K562 (cell line): Measurements from ENCODE around the gene SHANK3.

Source experiments
- CHCHD3 ChIP-seq: fragments of 250-450 bp; sonication (Bioruptor Pico); IDR thresholded peaks from 2 replicates; pipeline ENCODE4 v2.1.2; 2022; ENCODE audit warnings: mild to moderate bottlenecking
- KLF13 ChIP-seq: fragments of 450-650 bp; IDR thresholded peaks from 2 replicates; pipeline ENCODE4 v1.6.1; 2016; ENCODE audit warnings: missing genetic modification characterization, low read depth, mild to moderate bottlenecking, missing compliant biosample characterization, moderate library complexity, borderline replicate concordance
- NFE2L1 ChIP-seq: fragments of 450-650 bp; IDR thresholded peaks from 2 replicates; pipeline ENCODE4 v1.6.1; 2016; ENCODE audit warnings: missing genetic modification characterization, low read depth, mild to moderate bottlenecking, missing compliant biosample characterization, moderate library complexity, borderline replicate concordance
- NFIC ChIP-seq: fragments of 450-650 bp; IDR thresholded peaks from 2 replicates; pipeline ENCODE4 v1.6.1; 2017; ENCODE audit warnings: mild to moderate bottlenecking, inconsistent platforms
- TRIM24 ChIP-seq, 2 experiments: fragments of 450-650 bp; IDR thresholded peaks; 2 replicates each; pipeline ENCODE4 v1.6.1; 2016
- YY1 ChIP-seq, 3 experiments: IDR thresholded peaks; 2 replicates each; pipeline ENCODE4 v1.6.1; 2011; ENCODE audit warnings: low read length in 2 of 3, mild to moderate bottlenecking in 2 of 3, moderate library complexity in 2 of 3, borderline replicate concordance in 1 of 3, control low read depth in 1 of 3, low read depth in 1 of 3; ENCODE audit not compliant: insufficient read depth in 3 of 3, insufficient replicate concordance in 2 of 3, control insufficient read depth in 1 of 3, insufficient read length in 1 of 3; ENCODE audit errors: extremely low read depth in 1 of 3
- ZNF445 ChIP-seq: fragments of 250-450 bp; sonication (Bioruptor Pico); IDR thresholded peaks from 2 replicates; pipeline ENCODE4 v1.4.0; 2020; ENCODE audit warnings: low read depth, mild to moderate bottlenecking, moderate library complexity
- TF ChIP-seq, protein P1 (sequence below), 3 experiments: IDR thresholded peaks in 2 of 3; conservative IDR thresholded peaks in 1 of 3; 2 replicates each; pipeline ENCODE4 v1.5.1; 2011 to 2012; ENCODE audit warnings: low read length in 3 of 3, mild to moderate bottlenecking in 3 of 3, control low read depth in 2 of 3, improper control_type of control experiment in 1 of 3, inconsistent platforms in 1 of 3, low read depth in 1 of 3, mixed read lengths in 1 of 3, moderate library complexity in 1 of 3; ENCODE audit not compliant: insufficient read depth in 2 of 3

DNA sequence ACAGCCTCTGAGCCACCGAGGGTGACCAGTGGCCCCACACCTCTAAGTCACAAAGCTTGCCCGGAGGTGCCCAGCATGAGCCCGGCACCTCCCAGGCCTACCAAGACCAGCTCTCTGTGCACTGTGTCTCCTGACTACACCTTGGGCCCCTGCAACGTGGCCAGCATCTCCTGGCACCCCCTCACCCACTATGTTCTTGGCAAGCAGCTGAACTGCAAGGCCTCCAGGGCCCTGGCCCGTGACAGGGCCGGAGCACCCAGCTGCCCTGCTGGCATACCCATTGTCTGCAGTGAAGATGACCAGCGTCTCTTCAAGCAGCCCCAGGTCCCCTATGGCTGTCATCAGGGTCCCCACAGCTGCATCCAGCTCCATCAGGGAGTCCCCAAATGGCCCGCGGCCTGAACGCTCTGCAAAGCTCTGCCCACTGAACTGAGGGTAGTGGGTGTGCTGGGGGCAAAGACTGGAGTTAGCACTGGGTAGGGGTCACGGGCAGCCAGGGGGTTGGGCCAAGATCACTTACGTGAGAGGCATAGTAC is 46.2 kb upstream of the SHANK3 start:
- TF ChIP-seq, protein P1, sequence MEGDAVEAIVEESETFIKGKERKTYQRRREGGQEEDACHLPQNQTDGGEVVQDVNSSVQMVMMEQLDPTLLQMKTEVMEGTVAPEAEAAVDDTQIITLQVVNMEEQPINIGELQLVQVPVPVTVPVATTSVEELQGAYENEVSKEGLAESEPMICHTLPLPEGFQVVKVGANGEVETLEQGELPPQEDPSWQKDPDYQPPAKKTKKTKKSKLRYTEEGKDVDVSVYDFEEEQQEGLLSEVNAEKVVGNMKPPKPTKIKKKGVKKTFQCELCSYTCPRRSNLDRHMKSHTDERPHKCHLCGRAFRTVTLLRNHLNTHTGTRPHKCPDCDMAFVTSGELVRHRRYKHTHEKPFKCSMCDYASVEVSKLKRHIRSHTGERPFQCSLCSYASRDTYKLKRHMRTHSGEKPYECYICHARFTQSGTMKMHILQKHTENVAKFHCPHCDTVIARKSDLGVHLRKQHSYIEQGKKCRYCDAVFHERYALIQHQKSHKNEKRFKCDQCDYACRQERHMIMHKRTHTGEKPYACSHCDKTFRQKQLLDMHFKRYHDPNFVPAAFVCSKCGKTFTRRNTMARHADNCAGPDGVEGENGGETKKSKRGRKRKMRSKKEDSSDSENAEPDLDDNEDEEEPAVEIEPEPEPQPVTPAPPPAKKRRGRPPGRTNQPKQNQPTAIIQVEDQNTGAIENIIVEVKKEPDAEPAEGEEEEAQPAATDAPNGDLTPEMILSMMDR (IDR thresholded peaks at IDR 0.05 in 2 of 3, conservative IDR thresholded peaks at IDR 0.05 in 1 of 3; ENCODE audit: insufficient read depth in 2 of 3, low read depth in 1 of 3, low read length in 3 of 3): no peak
- TF ChIP-seq NFE2L1 (tag): no peak
- TF ChIP-seq ZNF445 (CRISPR knock-in tag): no peak
- TF ChIP-seq TRIM24 (IDR thresholded peaks at IDR 0.05): no peak
- TF ChIP-seq CHCHD3: no peak
- TF ChIP-seq KLF13 (tag): no peak
- no peak for TF ChIP-seq NFIC
- TF ChIP-seq YY1 (IDR thresholded peaks at IDR 0.05; ENCODE audit: borderline replicate concordance in 1 of 3, control insufficient read depth in 1 of 3, extremely low read depth in 1 of 3, insufficient read depth in 3 of 3, insufficient read length in 1 of 3, insufficient replicate concordance in 2 of 3, low read depth in 1 of 3, low read length in 2 of 3): no peak
